Measurements from ENCODE around the gene PSMB3.

DNA sequence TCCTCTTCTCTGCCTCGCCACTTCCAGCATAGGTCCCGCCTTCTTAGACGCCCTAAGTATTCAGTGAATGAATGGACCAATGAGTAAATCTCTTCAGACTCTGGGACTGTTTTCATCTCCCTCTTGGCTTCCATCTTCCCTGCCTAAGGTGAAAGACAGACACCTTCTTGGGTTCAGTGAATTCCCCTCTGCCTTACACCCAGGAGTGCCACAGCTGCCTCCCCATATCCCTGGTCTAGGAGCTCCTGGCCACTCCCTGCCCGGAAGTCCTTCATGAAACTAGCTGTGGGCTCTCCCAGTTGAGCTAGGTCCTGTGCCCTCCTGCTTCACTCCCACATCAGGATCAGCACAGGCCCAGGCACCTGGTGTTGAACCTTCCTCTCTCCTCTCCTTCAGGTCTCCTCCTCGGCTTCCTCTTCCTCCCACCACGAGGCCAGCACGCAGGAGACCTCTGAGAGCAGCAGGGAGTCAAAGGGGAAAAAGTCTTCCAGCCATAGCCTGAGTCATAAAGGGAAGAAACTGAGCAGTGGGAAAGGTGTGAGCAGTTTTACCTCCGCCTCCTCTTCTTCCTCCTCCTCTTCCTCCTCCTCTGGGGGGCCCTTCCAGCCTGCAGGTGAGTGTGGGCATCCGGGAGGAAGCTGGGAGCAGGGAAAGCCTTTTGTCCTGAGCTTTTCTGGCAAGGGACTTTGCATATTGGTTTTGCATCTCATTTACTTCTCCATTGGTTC, 37.2 kb upstream of the PSMB3 start:
- TF ChIP-seq POLR2A (IDR thresholded peaks at IDR 0.05) = no peak
- TF ChIP-seq, protein P1, sequence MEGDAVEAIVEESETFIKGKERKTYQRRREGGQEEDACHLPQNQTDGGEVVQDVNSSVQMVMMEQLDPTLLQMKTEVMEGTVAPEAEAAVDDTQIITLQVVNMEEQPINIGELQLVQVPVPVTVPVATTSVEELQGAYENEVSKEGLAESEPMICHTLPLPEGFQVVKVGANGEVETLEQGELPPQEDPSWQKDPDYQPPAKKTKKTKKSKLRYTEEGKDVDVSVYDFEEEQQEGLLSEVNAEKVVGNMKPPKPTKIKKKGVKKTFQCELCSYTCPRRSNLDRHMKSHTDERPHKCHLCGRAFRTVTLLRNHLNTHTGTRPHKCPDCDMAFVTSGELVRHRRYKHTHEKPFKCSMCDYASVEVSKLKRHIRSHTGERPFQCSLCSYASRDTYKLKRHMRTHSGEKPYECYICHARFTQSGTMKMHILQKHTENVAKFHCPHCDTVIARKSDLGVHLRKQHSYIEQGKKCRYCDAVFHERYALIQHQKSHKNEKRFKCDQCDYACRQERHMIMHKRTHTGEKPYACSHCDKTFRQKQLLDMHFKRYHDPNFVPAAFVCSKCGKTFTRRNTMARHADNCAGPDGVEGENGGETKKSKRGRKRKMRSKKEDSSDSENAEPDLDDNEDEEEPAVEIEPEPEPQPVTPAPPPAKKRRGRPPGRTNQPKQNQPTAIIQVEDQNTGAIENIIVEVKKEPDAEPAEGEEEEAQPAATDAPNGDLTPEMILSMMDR (IDR thresholded peaks at IDR 0.05) = no peak

Measured in breast epithelium (tissue), 3 donors.